NCI-H345 (cell line): ENCODE results near the gene DTHD1.

Experiments used
- DNase-seq: peaks from one replicate; lab custom pipeline; 2025; lab: John Stamatoyannopoulos, UW

DTHD1 gene

GRCh38 chr4:36348403-36348938, 67.1 kb downstream of the DTHD1 start:
- no peak for DNase-seq

GRCh38 chr4:36349938-36350549, 68.6 kb downstream of the DTHD1 start:
- DNase-seq, result no peak

- peak; percentile 30 for DNase-seq
Observed at GRCh38 chr4:36351082-36351666, 69.8 kb downstream of the DTHD1 start.

- DNase-seq, result no peak
Observed at GRCh38 chr4:36353998-36354397, 72.6 kb downstream of the DTHD1 start.

- no peak for DNase-seq
Observed at GRCh38 chr4:36358173-36358572, 76.8 kb downstream of the DTHD1 start.

GRCh38 chr4:36360755-36361154, 79.3 kb downstream of the DTHD1 start:
- DNase-seq, result no peak

- DNase-seq, result no peak
Observed at GRCh38 chr4:36363024-36363423, 81.6 kb downstream of the DTHD1 start.

- no peak for DNase-seq
Observed at GRCh38 chr4:36374836-36375511, 93.6 kb downstream of the DTHD1 start.

- DNase-seq, result no peak
Observed at GRCh38 chr4:36385951-36386571, 104.6 kb downstream of the DTHD1 start.

GRCh38 chr4:36386691-36387090, 105.3 kb downstream of the DTHD1 start:
- no peak for DNase-seq

- DNase-seq, result no peak
Observed at GRCh38 chr4:36388710-36389109, 107.3 kb downstream of the DTHD1 start.

GRCh38 chr4:36391411-36391810, 110.0 kb downstream of the DTHD1 start:
- no peak for DNase-seq

GRCh38 chr4:36392024-36392423, 110.6 kb downstream of the DTHD1 start:
- DNase-seq, result no peak

- no peak for DNase-seq
Observed at GRCh38 chr4:36392916-36393315, 111.5 kb downstream of the DTHD1 start.
